H1 (cell line): ENCODE data around the gene TBC1D12. TPM values are rescaled to one million over a fixed set of nuclear protein-coding genes. Genes with fewer than 3 reads are reported as not detected.

ENCODE experiments used
- CHD2 ChIP-seq: IDR thresholded peaks from 2 replicates; pipeline ENCODE4 v1.6.1; 2012; ENCODE audit warnings: low read length, improper control_type of control experiment
- PHF8 ChIP-seq: fragments of 200-600 bp; sonication (generic); conservative IDR thresholded peaks from 2 replicates; pipeline ENCODE4 v1.7.1; 2012; ENCODE audit warnings: low read depth, mild to moderate bottlenecking, inconsistent platforms, low read length, moderate library complexity
- POLR2AphosphoS5 ChIP-seq: IDR thresholded peaks from 2 replicates; pipeline ENCODE4 v1.6.1; 2011; ENCODE audit warnings: low read depth, low read length
- polyA plus RNA-seq, 7 experiments: library from polyadenylated mRNA; depleted of rRNA in 3 of 7; stranded (reverse) in 5 of 7; unstranded in 2 of 7; fragments of >200 nt in 5 of 7; fragments of 200-250 nt in 2 of 7; gene quantifications; 1 replicate in 5 of 7; 2 replicates in 1 of 7; 4 replicates in 1 of 7; pipeline versions ENCODE4 v1.2.1 to v1.2.3, GENCODE V29; 2011 to 2013; ENCODE audit warnings: missing spikeins in 2 of 7, mixed read lengths in 2 of 7
- total RNA-seq: library from RNA; stranded (reverse); fragmentation: NEBNext Ultra II Directional; extraction: Animal tissue kit (Norgen Biotek cat#: 25700); gene quantifications from 2 replicates; pipeline ENCODE4 v1.2.1, GENCODE V29; 2021

TBC1D12 gene
- total and polyA plus RNA-seq, 2 of the 8 experiments (the other 6 are each of a cell fraction or from before 2014, with no cell fraction given) = 1.1 to 3.2 TPM

DNA sequence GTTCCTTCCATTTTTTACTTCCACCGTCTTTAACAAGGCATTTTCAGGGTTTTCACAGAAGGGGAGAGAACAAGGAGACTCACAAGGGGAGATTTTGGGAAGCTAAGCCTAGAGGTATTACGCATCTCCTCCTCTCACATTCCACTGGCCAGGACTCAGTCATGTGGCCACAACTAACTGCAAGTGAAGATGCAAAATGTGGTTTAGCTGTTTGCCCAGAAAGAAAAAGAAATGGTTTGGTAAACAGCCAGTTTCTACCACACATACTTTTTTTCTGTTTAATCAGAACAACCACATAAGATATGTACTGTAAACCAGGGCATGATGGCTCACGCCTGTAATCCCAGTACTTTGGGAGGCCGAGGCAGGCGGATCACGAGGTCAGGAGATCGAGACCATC is 121.8 kb downstream of the TBC1D12 start (continued):
- no peak for TF ChIP-seq PHF8
- TF ChIP-seq POLR2AphosphoS5 = no peak
- TF ChIP-seq CHD2 = no peak
- TF ChIP-seq, all 59 proteins: peak for 0
